NCI-H2196 (cell line): ENCODE measurements around the gene DNAJC7.
"Not testable (repeated sequence)": the region's sequence is repeated elsewhere in the genome, so short reads cannot be mapped to it uniquely, and the experiment has no call there.

Source experiments
- DNase-seq: peaks from one replicate; lab custom pipeline; 2025; ENCODE audit not compliant: unreplicated experiment; lab: John Stamatoyannopoulos, UW

Gene DNAJC7

DNA sequence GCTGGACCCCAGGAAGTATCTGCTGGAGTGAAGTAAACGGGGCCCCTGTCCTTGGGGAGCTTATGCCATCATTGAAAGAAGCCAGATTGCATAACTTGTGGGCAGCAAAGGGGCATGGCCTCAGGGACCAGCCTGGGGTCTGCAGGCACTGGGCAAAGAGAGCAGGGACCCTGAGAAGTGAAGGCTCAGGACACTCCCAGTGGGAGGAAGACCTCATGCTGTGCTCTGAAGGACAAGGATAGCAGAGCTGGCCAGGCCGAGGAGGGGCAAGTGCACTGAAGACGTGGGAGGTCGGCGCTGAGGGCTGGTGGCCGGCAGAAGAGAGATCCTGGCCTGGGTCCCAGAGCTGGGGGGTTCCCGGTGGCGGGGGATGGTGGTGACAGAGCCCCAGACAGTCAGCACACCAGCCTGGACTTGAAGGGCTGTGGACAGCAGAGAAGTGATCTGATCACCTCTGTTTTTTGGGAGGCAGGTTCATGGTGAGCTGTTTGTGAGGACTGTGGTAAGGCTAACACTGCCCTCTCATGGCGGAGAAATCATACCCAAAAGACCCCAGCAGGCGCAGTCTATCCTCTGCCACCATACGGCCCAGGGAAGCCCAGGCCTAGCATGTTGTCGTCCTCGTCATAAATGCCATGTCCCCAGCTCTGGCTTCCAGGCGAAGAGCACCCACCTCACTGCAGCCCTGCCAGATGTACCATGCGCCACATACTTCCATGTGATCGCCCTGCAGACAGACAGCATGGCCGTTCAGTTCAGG, 57.7 kb downstream of the DNAJC7 start:
- no peak for DNase-seq

DNA sequence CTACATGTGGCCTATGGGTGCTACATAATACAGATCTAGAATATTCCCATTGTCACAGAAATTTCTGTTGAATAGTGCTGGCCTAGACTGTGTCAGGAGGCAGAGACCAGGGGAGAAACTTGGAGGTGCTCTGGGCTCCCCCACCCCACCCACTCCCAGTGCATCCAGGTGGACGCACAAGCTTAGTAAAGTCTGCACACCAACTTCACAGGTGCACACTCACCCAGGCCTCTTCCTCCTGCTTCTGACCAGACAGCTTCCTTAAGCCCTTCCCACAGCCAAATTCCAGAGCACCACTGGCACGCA, 58.3 kb downstream of the DNAJC7 start:
- no peak for DNase-seq

DNA sequence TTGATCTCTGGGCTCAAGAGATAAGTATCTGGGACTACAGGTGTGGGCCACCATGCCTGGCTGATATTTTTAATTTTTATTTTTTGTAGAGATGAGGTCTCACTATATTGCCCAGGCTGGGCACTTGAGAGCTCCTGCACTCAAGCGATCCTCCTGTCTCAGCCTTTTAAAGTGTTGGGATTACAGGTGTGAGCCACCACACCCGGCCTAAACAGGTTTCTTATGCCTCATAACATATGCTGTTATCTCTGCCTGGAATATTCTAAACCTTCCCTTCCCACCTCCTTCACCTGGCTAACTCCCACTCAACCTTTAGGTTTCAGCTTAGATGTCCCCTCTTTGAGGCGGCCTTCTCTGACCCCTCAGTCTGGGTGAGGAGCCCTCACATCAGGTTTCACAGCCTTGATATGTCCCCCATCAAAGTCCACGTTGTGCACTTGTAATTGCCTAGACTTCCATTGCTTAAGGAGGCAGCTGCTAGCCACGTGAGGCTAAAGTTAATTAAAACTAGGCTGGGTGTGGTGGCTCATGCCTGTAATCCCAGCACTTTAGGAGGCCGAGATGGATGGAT, 59.3 kb downstream of the DNAJC7 start:
- DNase-seq = no peak

DNA sequence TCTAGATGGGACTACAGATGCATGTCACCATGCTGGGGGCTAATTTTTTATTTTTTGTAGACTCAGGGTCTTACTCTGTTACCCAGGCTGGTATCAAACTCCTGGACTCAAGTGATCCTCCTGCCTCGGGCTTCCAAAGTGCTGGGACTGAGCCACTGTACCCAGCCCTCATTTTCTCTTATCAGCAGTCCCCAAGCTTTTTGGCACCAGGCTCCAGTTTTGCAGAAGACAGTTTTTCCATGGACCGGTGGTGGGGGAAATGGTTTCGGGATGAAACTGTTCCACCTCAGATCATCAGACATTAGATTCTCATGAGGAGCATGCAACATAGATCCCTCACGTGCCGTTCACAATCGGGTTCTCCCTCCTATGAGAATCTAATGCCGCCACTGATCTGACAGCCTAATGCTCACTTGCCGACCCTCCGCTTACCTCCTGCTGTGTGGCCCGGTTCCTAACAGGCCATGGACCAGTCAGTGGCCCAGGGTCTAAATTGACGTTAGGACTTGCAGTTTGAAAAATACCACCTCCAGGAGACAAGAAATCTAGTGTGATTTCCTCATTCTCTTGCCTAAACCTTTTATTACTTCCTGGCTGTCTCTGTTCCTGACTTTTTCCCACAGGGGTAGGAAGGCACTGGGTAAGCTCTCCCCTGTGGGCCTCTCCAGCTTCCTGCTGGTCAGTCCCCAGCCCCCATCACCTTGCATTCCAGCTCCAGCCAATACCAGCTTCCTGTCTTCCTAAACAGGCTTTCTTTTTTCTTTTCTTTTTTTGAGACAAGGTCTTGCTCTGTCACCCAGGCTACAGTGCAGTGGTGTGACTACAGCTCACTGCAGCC, 60.0 kb downstream of the DNAJC7 start:
- no peak for DNase-seq

DNA sequence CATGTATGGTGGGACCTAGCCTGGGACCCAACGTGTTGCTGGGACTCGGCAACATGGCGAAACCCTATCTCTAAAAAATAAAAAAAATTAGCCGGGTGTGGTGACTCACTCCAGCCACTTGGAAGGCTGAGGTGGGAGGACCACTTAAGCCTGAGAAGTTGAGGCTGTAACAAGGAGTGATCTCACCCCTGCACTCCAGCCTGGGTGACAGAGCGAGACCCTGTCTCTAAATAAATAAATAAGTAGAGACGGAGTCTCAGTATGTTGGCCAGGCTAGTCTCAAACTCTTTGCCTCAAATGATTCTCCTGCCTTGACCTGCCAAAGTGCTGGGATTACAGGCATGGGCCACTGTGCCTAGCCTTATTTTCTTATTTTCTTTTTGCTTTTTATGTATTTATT, 60.7 kb downstream of the DNAJC7 start:
- DNase-seq = no peak

DNA sequence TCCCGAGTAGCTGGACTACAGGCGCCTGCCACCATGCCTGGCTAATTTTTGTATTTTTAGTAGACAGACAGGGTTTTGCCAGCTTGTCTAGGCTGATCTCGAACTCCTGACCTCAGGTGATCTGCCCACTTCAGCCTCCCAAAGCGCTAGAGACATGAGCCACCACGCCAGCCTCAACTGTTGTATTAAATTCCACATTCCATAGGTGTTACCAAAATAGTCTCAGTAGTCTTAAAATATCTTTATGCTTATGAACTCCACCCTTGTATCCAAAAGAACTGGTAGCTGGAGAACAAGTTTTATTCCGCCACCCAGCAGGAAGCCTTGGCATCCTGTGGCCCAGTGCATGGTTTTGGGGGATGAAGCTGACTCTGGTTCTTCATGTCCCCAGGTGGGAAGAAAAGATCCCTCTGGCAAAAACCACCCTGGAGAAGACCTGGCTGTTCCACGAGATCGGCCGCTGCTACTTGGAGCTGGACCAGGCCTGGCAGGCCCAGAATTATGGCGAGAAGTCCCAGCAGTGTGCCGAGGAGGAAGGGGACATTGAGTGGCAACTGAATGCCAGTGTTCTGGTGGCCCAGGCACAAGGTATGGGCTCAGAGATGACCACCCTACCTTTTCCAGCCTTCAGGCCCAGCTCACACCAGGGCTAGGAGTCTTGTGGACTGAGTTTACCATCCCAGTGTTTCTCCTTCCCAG, 68.3 kb downstream of the DNAJC7 start:
- no peak for DNase-seq

DNA sequence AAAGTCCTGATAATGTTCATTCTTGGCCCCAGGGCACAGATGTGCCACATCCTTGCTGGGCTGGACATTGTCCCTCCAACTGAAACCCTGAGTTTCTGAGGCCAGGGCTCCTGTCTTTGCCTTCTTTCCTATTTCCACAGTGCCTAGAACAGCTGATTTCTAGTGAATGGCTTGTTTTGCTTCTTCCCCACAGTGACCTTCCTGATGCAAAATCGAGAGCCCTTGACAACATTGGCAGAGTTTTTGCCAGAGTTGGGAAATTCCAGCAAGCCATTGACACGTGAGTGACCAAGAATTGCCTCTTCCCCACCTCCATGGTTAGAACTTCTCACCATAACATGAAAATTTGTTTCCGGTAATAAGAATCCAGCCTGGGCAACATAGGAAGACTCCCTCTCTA, 72.3 kb downstream of the DNAJC7 start:
- no peak for DNase-seq

DNA sequence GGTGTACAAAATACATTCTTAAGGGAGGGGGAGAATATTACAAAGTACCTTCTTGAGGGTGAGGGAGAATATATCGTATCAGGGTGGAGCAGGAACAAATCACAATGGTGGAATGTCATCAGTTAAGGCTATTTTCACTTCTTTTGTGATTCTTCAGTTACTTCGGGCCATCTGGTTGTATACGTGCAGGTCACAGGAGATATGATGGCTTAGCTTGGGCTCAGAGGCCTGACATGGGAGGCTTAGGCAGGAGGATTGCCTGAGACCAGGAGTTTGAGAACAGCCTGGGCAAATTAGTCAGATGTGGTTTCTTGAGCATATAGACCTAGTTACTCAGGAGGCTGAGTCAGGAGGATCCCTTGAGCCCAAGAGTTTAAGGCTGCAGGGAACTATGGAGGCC, 73.7 kb downstream of the DNAJC7 start:
- DNase-seq = no peak

DNA sequence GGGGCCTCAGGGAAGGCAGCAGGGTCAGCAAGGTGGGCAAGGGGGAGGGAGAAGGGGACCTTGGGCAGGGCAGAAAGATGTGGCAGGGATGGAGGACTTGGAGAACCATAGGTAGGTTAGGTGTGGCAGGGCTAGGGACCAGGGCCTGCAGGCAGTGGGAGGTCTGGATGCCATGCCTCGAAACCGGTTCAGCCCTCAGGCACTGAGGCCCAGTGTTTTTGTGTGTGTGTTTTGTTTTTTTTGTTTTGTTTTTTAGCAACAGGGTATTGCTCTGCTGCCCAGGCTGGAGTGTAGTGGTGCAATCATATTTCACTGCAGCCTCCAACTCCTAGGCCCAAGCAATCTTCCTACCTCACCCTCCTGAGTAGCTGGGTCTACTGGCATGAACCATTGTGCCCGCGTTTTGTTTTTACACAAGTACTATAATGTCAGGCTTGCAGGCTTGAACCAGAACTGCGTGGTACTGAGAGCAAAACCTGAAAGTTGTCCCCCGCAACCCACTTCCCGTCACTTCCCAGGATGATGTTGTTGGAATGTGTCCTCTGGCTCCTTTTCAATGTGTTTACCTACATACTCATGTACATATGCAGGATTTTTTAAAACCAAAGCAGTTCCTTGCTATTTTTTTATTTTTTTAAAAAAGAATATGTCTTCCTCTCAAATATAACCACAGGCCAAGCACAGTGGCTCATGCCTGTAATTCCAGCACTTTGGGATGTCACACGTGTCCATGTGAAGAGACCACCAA, 74.4 kb downstream of the DNAJC7 start:
- no peak for DNase-seq

DNA sequence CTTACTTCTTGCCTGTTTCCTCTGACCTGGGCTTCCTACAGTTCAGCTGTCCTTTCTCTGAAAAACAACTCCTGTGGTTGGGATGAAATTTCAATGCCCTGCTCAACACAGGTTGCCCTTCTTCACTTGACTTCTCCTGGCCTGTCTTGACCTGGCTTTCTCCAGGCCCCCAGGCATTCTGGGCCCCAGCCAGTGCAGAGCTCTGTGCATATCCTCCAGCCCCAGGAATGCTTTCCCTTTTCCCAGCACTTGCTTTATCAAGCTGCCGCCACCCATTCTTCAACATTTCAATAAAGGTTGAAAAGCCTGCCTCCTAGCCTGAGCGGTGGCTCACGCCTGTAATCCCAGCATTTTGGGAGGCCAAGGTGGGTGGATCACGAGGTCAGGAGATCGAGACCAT, 76.1 kb downstream of the DNAJC7 start:
- no peak for DNase-seq

DNA sequence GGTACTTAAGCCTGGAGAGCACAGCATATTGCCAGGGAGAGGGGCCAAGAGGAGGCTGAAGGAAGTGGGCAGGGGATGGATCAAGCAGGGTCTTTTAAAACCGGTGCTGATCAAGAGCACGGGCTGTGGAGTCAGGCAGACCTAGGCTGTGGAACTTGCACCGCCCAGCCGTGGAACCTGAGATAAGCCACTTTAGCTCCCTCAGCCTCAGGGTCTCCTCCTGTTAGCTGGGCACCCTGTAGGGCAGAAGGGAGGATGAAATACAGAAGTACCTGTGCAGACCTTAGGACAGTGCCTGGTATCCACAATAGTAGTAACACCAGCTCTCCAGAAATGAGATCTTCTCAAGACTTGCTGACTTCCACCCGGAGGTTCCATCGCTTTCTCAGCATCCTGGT, 77.5 kb downstream of the DNAJC7 start:
- DNase-seq = no peak

DNA sequence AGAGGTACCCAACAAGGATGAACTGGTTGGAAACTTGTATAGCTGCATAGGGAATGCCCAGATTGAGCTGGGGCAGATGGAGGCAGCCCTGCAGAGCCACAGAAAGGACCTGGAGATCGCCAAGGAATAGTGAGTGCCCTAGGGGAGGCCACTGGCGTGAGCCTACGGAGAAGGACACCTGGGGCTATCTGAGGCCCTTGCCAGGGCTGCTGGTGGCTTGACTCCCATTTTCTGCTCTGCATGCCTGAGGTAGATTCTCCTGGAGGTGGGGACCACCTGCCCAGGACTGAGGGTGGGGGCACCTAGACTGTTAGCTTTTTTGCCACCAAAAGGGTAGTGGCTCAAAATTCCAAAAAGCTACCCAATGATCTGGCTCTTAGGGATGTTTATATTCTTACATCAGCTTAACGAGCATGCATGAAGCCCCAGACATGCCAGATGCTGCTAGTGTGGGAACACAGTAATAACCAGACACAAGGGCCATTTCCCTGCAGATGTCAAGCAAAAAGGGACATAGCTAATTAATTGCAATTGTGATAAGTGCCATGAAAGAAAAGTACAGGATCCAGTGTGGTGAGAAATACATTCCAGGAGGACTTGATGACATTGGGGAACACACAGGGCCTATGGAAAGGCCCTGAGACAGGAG, 78.1 kb downstream of the DNAJC7 start:
- no peak for DNase-seq

DNA sequence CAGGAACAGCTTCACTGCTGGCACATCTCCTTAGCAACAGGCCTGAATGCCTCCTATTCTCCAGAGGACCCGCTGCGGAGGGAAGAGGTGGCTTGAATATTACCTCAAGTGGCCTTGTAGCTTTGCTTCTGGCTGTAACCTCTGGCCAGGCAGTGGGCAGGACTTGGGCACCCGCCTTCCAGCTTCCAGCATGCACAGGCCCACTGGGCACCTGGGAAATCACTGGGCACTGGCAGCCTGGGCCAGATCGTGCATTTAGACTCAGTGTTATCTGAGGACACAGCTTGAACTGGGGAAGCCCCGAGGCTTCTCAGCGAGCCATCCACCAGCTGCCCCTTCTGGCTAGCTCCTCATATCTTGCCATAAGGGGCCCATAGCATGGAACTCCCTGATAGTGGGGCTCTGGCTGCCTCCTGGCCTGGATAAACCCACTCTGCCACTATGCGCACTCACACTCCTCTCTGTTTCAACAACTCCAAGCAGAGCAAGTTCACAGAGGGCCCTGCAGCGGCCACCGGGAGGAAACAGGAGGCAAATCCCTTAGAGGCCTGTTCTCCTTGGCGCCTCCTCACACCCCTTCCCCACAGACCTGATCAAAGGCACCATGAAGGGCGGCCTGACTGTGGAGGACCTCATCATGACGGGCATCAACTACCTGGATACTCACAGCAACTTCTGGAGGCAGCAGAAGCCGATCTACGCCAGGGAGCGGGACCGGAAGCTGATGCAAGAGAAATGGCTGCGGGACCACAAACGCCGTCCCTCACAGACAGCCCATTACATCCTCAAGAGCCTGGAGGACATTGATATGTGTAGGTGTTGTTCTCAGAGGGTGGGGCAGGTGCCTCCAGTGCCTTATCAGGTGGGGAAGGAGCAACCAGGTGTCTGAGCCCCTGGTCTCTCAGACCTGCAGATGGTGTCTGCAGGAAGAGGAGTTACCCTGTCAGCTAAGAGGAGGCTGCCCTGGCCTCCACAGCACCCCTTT, 79.0 kb downstream of the DNAJC7 start:
- DNase-seq = no peak

DNA sequence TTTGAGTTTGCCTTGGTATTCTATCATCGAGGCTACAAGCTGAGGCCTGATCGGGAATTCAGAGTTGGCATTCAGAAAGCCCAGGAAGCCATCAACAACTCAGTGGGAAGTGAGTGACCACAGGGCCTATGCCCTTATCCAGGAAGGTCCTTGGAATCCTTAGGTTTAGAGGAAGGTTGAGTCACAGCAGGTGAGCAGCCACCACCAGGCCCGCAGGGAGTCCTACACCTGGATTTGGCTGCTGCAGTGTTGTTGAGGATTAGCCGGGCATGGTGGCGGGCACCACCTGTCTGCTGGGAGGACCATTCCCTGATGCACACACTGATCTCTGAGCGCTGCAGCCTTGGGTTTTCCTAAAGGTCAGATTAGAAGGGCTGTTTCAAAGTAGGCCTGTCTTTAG, 81.6 kb downstream of the DNAJC7 start:
- DNase-seq = no peak

DNA sequence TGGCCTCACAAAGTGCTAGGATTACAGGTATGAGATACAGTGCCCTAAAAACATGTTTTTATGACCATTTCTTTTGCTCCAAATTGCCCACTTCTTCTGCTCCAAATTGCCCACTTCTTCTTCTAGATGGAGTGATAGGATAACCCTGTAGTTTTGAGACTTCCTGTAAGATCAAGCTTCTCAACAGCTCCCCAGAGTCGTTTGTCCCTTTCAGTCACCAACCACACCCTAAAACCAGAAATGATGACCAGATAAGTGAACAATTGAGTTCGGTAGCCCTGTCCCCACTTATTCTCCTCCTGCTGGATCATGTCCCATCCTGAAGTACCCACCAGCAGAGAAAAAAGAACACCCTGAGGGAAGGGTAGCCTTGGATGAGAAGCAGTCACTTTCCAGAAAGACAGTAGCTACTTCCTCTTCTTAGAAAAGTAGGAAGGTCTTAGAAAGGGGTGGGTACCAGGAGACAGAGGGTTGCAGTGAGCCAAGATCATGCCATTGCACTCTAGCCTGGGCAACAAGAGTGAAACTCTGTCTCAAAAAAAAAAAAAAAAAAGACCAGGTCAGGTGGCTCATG, 84.3 kb downstream of the DNAJC7 start:
- DNase-seq = no peak

DNA sequence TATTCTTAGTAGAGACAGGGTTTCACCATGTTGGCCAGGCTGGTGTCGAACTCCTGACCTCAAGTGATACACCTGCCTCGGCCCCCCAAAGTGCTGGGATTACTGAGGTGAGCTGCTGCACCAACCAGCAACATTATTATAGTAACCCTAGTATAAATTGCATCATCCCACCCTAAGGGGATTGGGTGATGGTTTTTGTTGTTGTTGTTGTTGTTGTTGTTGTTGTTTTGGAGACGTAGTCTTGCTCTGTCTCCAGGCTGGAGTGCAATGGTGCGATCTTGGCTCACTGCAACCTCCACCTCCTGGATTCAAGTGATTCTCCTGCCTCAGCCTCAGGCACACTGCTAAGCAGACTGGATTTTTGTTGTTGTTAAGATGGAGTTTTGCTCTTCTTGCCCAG, 85.5 kb downstream of the DNAJC7 start:
- not testable (repeated sequence) for DNase-seq

DNA sequence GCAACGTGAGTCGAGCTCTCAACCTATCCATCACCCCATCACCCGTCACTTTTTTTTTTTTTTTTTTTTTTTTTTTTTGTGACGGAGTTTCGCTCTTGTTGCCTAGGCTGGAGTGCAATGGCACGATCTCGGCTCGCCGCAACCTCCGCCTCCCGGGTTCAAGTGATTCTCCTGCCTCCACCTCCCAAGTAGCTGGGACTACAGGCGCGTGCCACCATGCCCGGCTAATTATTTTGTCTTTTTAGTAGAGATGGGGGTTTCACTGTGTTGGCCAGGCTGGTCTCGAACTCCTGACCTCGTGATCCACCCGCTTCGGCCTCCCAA, 86.4 kb downstream of the DNAJC7 start:
- DNase-seq = not testable (repeated sequence)

DNA sequence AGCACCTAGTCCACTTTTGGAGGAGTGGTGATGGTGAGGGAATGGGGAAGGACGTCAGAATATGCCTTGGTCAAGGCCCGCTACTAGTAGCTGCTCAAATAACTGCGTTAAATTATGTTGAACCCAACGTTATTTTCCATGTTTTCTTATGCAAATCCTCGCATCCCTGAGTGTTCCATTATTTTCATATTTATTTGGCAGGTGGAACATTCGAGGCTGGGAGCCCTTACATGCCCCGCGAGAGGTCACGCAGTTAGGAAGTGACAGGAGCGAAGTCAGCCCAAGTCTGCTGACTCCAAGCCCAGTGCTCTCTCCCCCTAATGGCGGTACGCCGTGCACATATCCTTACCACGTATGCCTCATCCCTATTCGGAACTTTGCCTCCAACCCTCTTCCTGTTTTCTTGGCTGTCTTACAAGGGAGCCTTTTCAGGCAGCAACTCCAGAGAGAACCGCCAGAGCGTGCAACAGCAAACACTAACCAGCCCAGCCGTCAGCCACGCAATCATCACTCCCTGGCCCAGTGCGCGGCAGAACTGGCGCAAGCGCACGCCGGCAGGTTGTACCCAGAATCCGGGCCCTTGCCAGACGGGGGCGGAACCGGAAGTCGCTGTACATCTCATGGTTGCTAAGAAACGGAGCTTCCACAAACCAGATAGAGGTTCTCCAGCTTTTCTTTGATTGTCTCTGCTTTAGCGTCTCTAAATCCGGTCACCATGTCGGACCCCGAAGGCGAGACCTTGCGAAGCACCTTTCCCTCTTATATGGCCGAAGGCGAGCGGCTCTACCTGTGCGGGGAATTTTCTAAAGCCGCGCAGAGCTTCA, 87.0 kb downstream of the DNAJC7 start, which contains the start of gene ODAD4:
ODAD4 (plus strand) TSS at position 609 of the 824 bp plus-strand sequence; CDS start at position 716, 107 bp downstream.
- DNase-seq = peak; percentile 79
